ENCODE measurements around the gene APOBEC4. TPM values are rescaled to one million over a fixed set of nuclear protein-coding genes. Genes with fewer than 3 reads are reported as not detected.

The APOBEC4 gene
- polyA plus RNA-seq, 4 donors = 0.01 to 0.22 (median 0.13) TPM; not detected in 1

DNA sequence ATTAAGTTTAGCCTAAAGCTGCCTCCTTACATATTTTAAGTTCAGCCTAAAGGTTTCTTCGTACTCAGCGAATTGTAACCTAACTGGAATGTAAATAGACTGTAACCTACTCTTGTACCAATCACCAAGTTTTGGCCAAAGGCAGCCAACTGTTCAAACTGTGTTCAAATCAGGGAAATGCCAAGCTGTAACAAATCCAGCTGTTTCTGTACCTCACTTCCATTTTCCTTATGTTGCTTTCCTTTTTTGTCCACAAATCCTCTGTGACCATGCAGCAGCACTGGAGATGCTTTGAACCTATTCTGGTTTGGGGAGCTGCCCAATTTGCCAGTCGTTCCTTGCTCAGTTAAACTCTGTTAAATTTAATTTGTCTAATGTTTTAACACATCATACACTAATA, 3.2 kb upstream of the APOBEC4 start:
- no peaks in the 10 kb centered on the region for H3K9me3 ChIP-seq (ENCODE audit: control insufficient read depth in 2 of 2, insufficient read depth in 1 of 2, low read depth in 1 of 2, low read length in 1 of 2)
- DNase-seq (no peak), FAIRE-seq (no peak)
- no peak overlapping the region for H3K27ac ChIP-seq (ENCODE audit: low read depth in 1 of 3, low read length in 2 of 3)
- peaks cover 3 to 32% (median 12%) of the 10 kb centered on the region in 3 donors for H3K4me1 ChIP-seq (ENCODE audit: control insufficient read depth in 3 of 3, insufficient read depth in 2 of 3, low read depth in 1 of 3, low read length in 2 of 3)
- H3K27me3 ChIP-seq (ENCODE audit: control insufficient read depth in 3 of 3, insufficient read depth in 3 of 3, low read length in 3 of 3) = no peaks in the 10 kb centered on the region
- H3K36me3 ChIP-seq (ENCODE audit: control insufficient read depth in 3 of 3, insufficient read depth in 2 of 3, low read depth in 1 of 3, low read length in 3 of 3) = no peaks in the 10 kb centered on the region
- 91 to 93% (median 92%) methylated on average over 3 of the region's 3 CpGs for WGBS, 3 donors
- no peak overlapping the region for H3K4me3 ChIP-seq (ENCODE audit: low read depth in 1 of 3, low read length in 3 of 3)

DNA sequence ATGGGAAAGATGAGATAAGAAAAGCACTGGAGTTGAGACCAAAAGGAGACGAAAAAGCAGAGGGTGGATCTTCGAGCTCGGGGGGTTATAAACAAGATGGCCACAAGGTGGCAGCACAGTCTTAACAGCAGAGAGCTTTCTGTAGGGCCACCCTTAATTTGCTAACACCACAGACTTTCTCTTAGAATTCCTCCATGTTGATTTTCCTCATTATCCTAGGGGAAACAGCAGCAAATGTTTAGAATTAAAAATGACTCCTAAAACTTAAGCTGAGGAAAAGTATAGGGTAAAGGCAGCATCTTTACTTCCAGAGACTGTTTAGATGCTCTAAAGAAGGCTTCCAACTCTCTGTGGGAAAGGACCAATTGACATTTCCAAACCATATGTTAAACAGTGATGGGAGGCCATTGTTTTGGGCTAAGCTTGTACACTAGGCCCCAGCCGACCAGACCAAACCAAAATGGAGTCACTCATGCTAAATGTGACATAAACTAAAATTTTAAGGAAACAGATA, 2.5 kb upstream of the APOBEC4 start:
- FAIRE-seq (no peak), DNase-seq (peak; percentile 74 to 88)
- no peak overlapping the region for H3K27ac ChIP-seq (ENCODE audit: low read depth in 1 of 3, low read length in 2 of 3)
- H3K36me3 ChIP-seq (ENCODE audit: control insufficient read depth in 3 of 3, insufficient read depth in 2 of 3, low read depth in 1 of 3, low read length in 3 of 3) = no peaks in the 10 kb centered on the region
- peaks cover 3 to 34% (median 12%) of the 10 kb centered on the region in 3 donors for H3K4me1 ChIP-seq (ENCODE audit: control insufficient read depth in 3 of 3, insufficient read depth in 2 of 3, low read depth in 1 of 3, low read length in 2 of 3)
- no peaks in the 10 kb centered on the region for H3K27me3 ChIP-seq (ENCODE audit: control insufficient read depth in 3 of 3, insufficient read depth in 3 of 3, low read length in 3 of 3)
- no peaks in the 10 kb centered on the region for H3K9me3 ChIP-seq (ENCODE audit: control insufficient read depth in 2 of 2, insufficient read depth in 1 of 2, low read depth in 1 of 2, low read length in 1 of 2)
- H3K4me3 ChIP-seq (ENCODE audit: low read depth in 1 of 3, low read length in 3 of 3) = no peak overlapping the region
- 7% methylated on average over 4 of the region's 4 CpGs for WGBS, 3 donors

DNA sequence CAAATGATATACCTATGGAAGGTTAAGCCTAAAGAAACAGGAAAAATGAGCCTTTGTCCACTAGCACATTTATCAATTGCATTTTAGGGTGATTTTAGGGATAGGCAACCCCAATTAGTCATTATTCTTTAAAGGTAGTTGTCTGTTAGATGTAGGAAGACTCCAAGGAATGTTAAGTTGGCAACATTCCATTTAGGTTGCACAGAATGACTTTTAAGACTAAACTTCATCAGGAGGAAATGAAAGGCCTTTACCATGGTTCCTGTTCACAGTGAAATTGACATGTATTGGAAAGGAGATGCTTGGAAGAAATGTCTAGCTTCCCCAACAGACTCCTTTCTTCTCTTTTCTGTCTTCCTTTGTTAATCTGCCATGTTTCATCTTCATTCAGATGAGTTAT, 1.6 kb upstream of the APOBEC4 start:
- FAIRE-seq = no peak
- H3K27me3 ChIP-seq (ENCODE audit: control insufficient read depth in 3 of 3, insufficient read depth in 3 of 3, low read length in 3 of 3) = no peaks in the 10 kb centered on the region
- H3K9me3 ChIP-seq (ENCODE audit: control insufficient read depth in 2 of 2, insufficient read depth in 1 of 2, low read depth in 1 of 2, low read length in 1 of 2) = no peaks in the 10 kb centered on the region
- H3K4me3 ChIP-seq (ENCODE audit: low read depth in 1 of 3, low read length in 3 of 3) = no peak overlapping the region
- H3K4me1 ChIP-seq (ENCODE audit: control insufficient read depth in 3 of 3, insufficient read depth in 2 of 3, low read depth in 1 of 3, low read length in 2 of 3) = peaks cover 3 to 34% (median 12%) of the 10 kb centered on the region in 3 donors
- DNase-seq = no peak
- H3K27ac ChIP-seq (ENCODE audit: low read depth in 1 of 3, low read length in 2 of 3) = no peak overlapping the region
- no peaks in the 10 kb centered on the region for H3K36me3 ChIP-seq (ENCODE audit: control insufficient read depth in 3 of 3, insufficient read depth in 2 of 3, low read depth in 1 of 3, low read length in 3 of 3)

DNA sequence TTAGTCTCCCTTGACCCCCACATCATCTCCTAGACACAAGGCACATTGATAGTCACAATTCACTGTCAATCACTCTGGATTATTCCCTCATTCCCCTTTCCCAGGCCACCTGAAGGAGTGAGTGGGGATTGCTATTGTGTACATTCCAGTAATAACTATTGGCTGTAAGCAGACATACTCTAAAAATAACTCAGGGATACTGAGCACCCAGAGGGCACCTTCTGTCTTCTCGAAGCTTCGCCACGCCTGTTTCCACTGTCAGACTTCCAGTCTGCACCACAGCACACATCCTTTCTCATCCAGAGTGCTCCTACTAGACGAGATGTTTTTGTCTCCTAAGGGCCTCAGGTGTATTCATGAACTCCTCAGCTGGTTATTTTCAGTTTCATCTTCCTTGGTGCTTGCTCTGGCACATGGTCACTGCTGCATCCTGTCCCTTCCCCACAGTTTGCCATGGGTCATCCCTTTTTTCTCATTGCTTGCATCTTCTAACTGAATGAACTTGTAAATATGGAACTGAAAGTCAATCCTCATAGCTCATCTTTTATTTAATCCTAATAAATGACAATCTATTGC, 848 bp upstream of the APOBEC4 start:
- WGBS, 3 donors = 63 to 80% (median 63%) methylated on average over 4 of the region's 4 CpGs
- Histone ChIP-seq H3K4me1 (ENCODE audit: control insufficient read depth in 3 of 3, insufficient read depth in 2 of 3, low read depth in 1 of 3, low read length in 2 of 3) (peaks cover 3 to 34% (median 12%) of the 10 kb centered on the region in 3 donors), H3K4me3 (ENCODE audit: low read depth in 1 of 3, low read length in 3 of 3) (no peak overlapping the region), H3K27ac (ENCODE audit: low read depth in 1 of 3, low read length in 2 of 3) (peak overlapping the region; percentile 56 to 84 (median 68)), H3K9me3 (ENCODE audit: control insufficient read depth in 2 of 2, insufficient read depth in 1 of 2, low read depth in 1 of 2, low read length in 1 of 2) (no peaks in the 10 kb centered on the region), H3K27me3 (ENCODE audit: control insufficient read depth in 3 of 3, insufficient read depth in 3 of 3, low read length in 3 of 3) (no peaks in the 10 kb centered on the region), H3K36me3 (ENCODE audit: control insufficient read depth in 3 of 3, insufficient read depth in 2 of 3, low read depth in 1 of 3, low read length in 3 of 3) (no peaks in the 10 kb centered on the region)
- DNase-seq (no peak), FAIRE-seq (no peak)

DNA sequence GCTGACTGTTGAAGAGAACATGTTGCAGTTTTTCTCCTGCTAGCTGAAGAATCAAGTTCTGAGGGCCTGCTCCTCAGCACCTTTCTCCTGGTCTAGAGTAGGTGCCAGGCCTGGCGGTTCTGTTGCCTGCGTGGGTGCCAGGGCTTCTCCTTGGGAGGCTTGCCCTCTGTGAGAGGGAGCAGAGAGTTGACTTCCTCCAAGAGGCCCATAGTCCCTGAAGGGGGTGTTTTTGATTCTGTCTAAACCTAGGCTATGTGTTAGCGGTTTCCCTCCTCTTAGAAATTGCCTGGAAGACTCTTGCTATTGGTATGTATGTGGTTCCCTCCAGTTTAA, 312 bp upstream of the APOBEC4 start:
- DNase-seq (no peak), FAIRE-seq (no peak)
- peaks cover 3 to 34% (median 12%) of the 10 kb centered on the region in 3 donors for H3K4me1 ChIP-seq (ENCODE audit: control insufficient read depth in 3 of 3, insufficient read depth in 2 of 3, low read depth in 1 of 3, low read length in 2 of 3)
- H3K27me3 ChIP-seq (ENCODE audit: control insufficient read depth in 3 of 3, insufficient read depth in 3 of 3, low read length in 3 of 3) = no peaks in the 10 kb centered on the region
- no peaks in the 10 kb centered on the region for H3K9me3 ChIP-seq (ENCODE audit: control insufficient read depth in 2 of 2, insufficient read depth in 1 of 2, low read depth in 1 of 2, low read length in 1 of 2)
- H3K27ac ChIP-seq (ENCODE audit: low read depth in 1 of 3, low read length in 2 of 3) = peak overlapping the region; percentile 56 to 84 (median 68)
- H3K4me3 ChIP-seq (ENCODE audit: low read depth in 1 of 3, low read length in 3 of 3) = no peak overlapping the region
- 33 to 69% (median 56%) methylated on average over 3 of the region's 3 CpGs for WGBS, 3 donors
- H3K36me3 ChIP-seq (ENCODE audit: control insufficient read depth in 3 of 3, insufficient read depth in 2 of 3, low read depth in 1 of 3, low read length in 3 of 3) = no peaks in the 10 kb centered on the region

DNA sequence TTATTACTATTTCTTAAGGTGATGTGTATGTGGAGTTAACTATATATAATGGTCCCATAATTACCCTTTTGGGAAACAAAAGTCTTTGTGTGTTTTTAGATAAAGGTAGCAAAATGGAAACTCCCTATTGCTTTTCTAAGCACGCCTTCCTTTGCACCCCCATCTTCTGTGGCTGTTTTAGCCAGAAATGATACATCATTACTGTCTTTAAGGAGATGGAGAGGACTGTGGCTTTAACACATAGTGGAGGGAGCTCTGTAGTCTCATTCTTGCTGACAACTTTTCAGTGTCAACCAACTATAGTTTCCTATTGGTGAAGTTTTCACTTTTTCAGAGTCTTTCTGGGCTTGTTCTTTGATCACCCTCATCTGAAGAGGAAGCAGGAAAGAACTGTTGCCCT, 1.0 kb downstream of the APOBEC4 start:
- Histone ChIP-seq H3K4me1 (ENCODE audit: control insufficient read depth in 3 of 3, insufficient read depth in 2 of 3, low read depth in 1 of 3, low read length in 2 of 3) (peaks cover 3 to 34% (median 12%) of the 10 kb centered on the region in 3 donors), H3K27me3 (ENCODE audit: control insufficient read depth in 3 of 3, insufficient read depth in 3 of 3, low read length in 3 of 3) (no peaks in the 10 kb centered on the region), H3K36me3 (ENCODE audit: control insufficient read depth in 3 of 3, insufficient read depth in 2 of 3, low read depth in 1 of 3, low read length in 3 of 3) (no peaks in the 10 kb centered on the region), H3K27ac (ENCODE audit: low read depth in 1 of 3, low read length in 2 of 3) (peak overlapping the region; percentile 56 to 93 (median 78)), H3K9me3 (ENCODE audit: control insufficient read depth in 2 of 2, insufficient read depth in 1 of 2, low read depth in 1 of 2, low read length in 1 of 2) (no peaks in the 10 kb centered on the region), H3K4me3 (ENCODE audit: low read depth in 1 of 3, low read length in 3 of 3) (no peak overlapping the region)
- 37 to 66% (median 40%) methylated on average over 1 of the region's 1 CpG for WGBS, 3 donors
- FAIRE-seq (no peak), DNase-seq (no peak)

DNA sequence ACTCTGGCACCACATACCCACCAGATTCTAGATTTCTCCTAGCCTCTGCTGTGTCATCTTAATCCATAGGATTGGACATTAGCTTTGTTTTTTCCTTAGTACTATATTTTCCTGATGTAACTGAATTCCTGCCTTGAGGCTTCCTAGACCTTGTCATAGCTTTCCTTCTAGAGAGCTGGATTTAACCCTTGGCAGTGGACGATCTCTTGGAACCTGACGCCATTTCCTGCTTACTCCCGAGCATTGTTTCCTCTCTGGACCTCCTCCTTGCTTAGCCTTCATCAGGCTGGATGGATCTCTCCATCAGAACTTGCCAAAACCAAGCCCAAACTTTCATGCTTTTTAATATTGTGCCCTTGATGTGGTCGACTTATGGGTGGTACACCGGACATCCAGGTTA, 1.5 kb downstream of the APOBEC4 start:
- Histone ChIP-seq H3K36me3 (ENCODE audit: control insufficient read depth in 3 of 3, insufficient read depth in 2 of 3, low read depth in 1 of 3, low read length in 3 of 3) (no peaks in the 10 kb centered on the region), H3K4me1 (ENCODE audit: control insufficient read depth in 3 of 3, insufficient read depth in 2 of 3, low read depth in 1 of 3, low read length in 2 of 3) (peaks cover 3 to 34% (median 12%) of the 10 kb centered on the region in 3 donors), H3K4me3 (ENCODE audit: low read depth in 1 of 3, low read length in 3 of 3) (no peak overlapping the region), H3K27me3 (ENCODE audit: control insufficient read depth in 3 of 3, insufficient read depth in 3 of 3, low read length in 3 of 3) (no peaks in the 10 kb centered on the region), H3K27ac (ENCODE audit: low read depth in 1 of 3, low read length in 2 of 3) (peak overlapping the region in 2 of 3 donors; percentile 32 to 56), H3K9me3 (ENCODE audit: control insufficient read depth in 2 of 2, insufficient read depth in 1 of 2, low read depth in 1 of 2, low read length in 1 of 2) (no peaks in the 10 kb centered on the region)
- no peak for DNase-seq
- FAIRE-seq = no peak
- WGBS, 3 donors = 76 to 83% (median 77%) methylated on average over 5 of the region's 5 CpGs

DNA sequence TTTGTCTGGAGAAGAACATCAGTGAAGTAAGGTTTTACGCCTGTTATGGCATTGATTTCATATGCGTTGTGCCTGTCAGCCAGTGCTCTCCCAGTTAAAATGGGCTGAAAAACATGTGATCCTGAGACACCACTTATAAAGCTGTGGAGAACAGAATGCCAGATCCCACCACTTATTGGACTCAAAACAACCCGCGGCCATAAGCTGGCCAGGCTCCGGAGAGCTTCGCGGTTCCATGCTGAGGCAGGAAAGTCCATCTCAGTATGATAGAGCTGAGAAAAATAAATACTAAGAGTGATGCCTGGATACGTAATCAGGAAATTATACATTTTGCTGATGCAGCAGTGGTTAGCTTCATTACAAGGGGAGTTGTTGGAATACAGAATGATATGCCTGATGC, 5.1 kb downstream of the APOBEC4 start:
- 93 to 97% (median 97%) methylated on average over 8 of the region's 8 CpGs for WGBS, 3 donors
- Histone ChIP-seq H3K4me1 (ENCODE audit: control insufficient read depth in 3 of 3, insufficient read depth in 2 of 3, low read depth in 1 of 3, low read length in 2 of 3) (peaks cover 5 to 24% (median 8%) of the 10 kb centered on the region in 3 donors), H3K4me3 (ENCODE audit: low read depth in 1 of 3, low read length in 3 of 3) (no peak overlapping the region), H3K27ac (ENCODE audit: low read depth in 1 of 3, low read length in 2 of 3) (no peak overlapping the region), H3K36me3 (ENCODE audit: control insufficient read depth in 3 of 3, insufficient read depth in 2 of 3, low read depth in 1 of 3, low read length in 3 of 3) (no peaks in the 10 kb centered on the region), H3K9me3 (ENCODE audit: control insufficient read depth in 2 of 2, insufficient read depth in 1 of 2, low read depth in 1 of 2, low read length in 1 of 2) (no peaks in the 10 kb centered on the region), H3K27me3 (ENCODE audit: control insufficient read depth in 3 of 3, insufficient read depth in 3 of 3, low read length in 3 of 3) (no peaks in the 10 kb centered on the region)
- no peak for DNase-seq
- FAIRE-seq = no peak

DNA sequence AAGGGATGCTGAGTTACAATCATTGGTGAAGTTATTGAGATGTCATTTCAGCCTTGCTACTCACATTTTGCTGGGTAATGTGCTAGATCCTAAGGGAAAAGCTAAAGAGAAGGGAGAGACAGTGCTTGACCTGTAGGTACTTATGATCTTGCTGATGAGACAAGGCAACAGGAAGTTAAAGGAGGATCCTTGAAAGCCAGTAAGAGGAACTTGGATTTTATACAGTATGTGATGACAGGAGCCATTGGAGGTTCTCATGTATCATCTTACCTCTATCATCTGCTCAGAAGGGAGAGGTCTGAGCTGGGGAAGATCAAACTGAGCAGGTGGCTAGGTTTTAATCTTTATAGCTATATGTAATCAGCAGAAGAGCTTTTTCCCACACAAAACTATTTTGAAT, 6.3 kb downstream of the APOBEC4 start:
- Histone ChIP-seq H3K4me1 (ENCODE audit: control insufficient read depth in 3 of 3, insufficient read depth in 2 of 3, low read depth in 1 of 3, low read length in 2 of 3) (peaks cover 3 to 12% (median 5%) of the 10 kb centered on the region in 3 donors), H3K4me3 (ENCODE audit: low read depth in 1 of 3, low read length in 3 of 3) (no peak overlapping the region), H3K27me3 (ENCODE audit: control insufficient read depth in 3 of 3, insufficient read depth in 3 of 3, low read length in 3 of 3) (no peaks in the 10 kb centered on the region), H3K27ac (ENCODE audit: low read depth in 1 of 3, low read length in 2 of 3) (no peak overlapping the region), H3K36me3 (ENCODE audit: control insufficient read depth in 3 of 3, insufficient read depth in 2 of 3, low read depth in 1 of 3, low read length in 3 of 3) (no peaks in the 10 kb centered on the region), H3K9me3 (ENCODE audit: control insufficient read depth in 2 of 2, insufficient read depth in 1 of 2, low read depth in 1 of 2, low read length in 1 of 2) (no peaks in the 10 kb centered on the region)
- FAIRE-seq = no peak
- DNase-seq = no peak

Data from small intestine (tissue), 7 donors.